ENCODE results near the gene RANGAP1.
A peak's percentile ranks its signal among the peaks of the same experiment; 100 is the strongest.

RANGAP1 gene

GRCh38 chr22:41285820-41286638, at the start of gene RANGAP1:
RANGAP1 (minus strand) TSS chr22:41286187; CDS start chr22:41281044, 5,143 bp downstream.
- DNase-seq (ENCODE audit: low spot score): peak; percentile 95
- peak; percentile 88 for FAIRE-seq

GRCh38 chr22:41334951-41335635, 49.1 kb upstream of the RANGAP1 start:
- DNase-seq (ENCODE audit: low spot score) (no peak), FAIRE-seq (no peak)

GRCh38 chr22:41334215-41334614, 48.2 kb upstream of the RANGAP1 start:
- FAIRE-seq: no peak

GRCh38 chr22:41333806-41334205, 47.8 kb upstream of the RANGAP1 start:
- no peak for DNase-seq (ENCODE audit: low spot score)
- no peak for FAIRE-seq

More at GRCh38 chr22:41334215-41334614, 48.2 kb upstream of the RANGAP1 start:
- DNase-seq (ENCODE audit: low spot score): no peak

GRCh38 chr22:41332217-41332939, 46.4 kb upstream of the RANGAP1 start:
- DNase-seq (ENCODE audit: low spot score) (no peak), FAIRE-seq (no peak)

GRCh38 chr22:41330169-41330568, 44.2 kb upstream of the RANGAP1 start:
- DNase-seq (ENCODE audit: low spot score) (no peak), FAIRE-seq (no peak)

- FAIRE-seq (no peak), DNase-seq (ENCODE audit: low spot score) (no peak)
Measured at GRCh38 chr22:41327124-41327523, 41.1 kb upstream of the RANGAP1 start.

- FAIRE-seq (no peak), DNase-seq (ENCODE audit: low spot score) (no peak)
Measured at GRCh38 chr22:41324821-41325528, 39.0 kb upstream of the RANGAP1 start.

- DNase-seq (ENCODE audit: low spot score) (no peak), FAIRE-seq (no peak)
Measured at GRCh38 chr22:41320416-41321240, 34.6 kb upstream of the RANGAP1 start.

- FAIRE-seq: no peak
- no peak for DNase-seq (ENCODE audit: low spot score)
Measured at GRCh38 chr22:41315586-41315985, 29.6 kb upstream of the RANGAP1 start.

- no peak for FAIRE-seq
Measured at GRCh38 chr22:41314821-41315220, 28.8 kb upstream of the RANGAP1 start.

GRCh38 chr22:41311487-41311886, 25.5 kb upstream of the RANGAP1 start:
- DNase-seq (ENCODE audit: low spot score) (no peak), FAIRE-seq (no peak)

More at GRCh38 chr22:41314821-41315220, 28.8 kb upstream of the RANGAP1 start:
- no peak for DNase-seq (ENCODE audit: low spot score)

GRCh38 chr22:41310336-41310735, 24.3 kb upstream of the RANGAP1 start:
- no peak for FAIRE-seq
- DNase-seq (ENCODE audit: low spot score): no peak

- FAIRE-seq (no peak), DNase-seq (ENCODE audit: low spot score) (no peak)
Measured at GRCh38 chr22:41308544-41308947, 22.6 kb upstream of the RANGAP1 start.

GRCh38 chr22:41308054-41308453, 22.1 kb upstream of the RANGAP1 start:
- no peak for DNase-seq (ENCODE audit: low spot score)
- FAIRE-seq: no peak

- DNase-seq (ENCODE audit: low spot score) (peak; percentile 83), FAIRE-seq (peak; percentile 92)
Measured at GRCh38 chr22:41305646-41306045, 19.7 kb upstream of the RANGAP1 start.

GRCh38 chr22:41302811-41303210, 16.8 kb upstream of the RANGAP1 start:
- DNase-seq (ENCODE audit: low spot score): no peak
- no peak for FAIRE-seq

- no peak for DNase-seq (ENCODE audit: low spot score)
Measured at GRCh38 chr22:41302021-41302767, 16.2 kb upstream of the RANGAP1 start.

More at GRCh38 chr22:41302021-41302767, 16.2 kb upstream of the RANGAP1 start:
- no peak for FAIRE-seq

Data from RCC 7860 (cell line).